ENCODE data around the gene PAWR.
A peak's percentile ranks its signal among the peaks of the same experiment; 100 is the strongest.

The PAWR gene

DNA sequence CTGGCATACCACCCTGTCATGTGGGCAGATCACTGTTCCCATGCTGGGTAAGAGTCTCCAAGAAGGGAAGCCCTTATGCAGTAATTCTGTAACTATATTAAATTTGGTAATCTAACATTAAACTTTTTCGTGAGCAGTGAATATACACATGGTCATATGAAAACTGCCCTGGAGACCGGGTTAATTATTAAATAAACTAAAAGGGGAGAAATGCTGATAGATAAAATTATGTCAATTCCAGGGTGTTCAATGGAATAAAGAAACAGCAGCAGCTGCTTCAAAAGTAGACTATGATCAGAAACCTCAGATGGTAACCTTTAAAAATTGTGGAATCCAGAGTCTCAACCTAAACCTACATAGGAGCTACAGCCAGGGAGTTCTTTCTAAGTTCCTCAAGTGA is 100.0 kb downstream of the PAWR start:
- no peak for DNase-seq

DNA sequence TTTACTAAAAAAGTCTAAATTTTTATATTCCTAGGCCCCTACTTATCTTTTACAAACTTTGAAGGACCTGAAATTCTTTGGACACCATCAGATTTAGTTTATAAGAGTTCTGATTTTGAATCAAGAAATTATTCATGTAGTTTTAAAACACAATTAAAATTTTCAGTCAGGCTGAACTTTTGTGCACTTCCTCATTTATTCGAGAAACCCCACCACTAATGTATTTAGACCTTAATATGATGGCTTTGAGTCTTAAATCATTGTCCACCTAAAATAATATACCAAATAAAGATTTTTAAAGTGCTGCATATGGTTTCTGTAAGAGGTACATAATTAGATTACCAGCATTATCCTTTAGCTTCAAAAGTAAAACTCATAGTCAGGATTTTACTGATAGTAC is 103.4 kb downstream of the PAWR start:
- no peak for DNase-seq
- H4K91ac ChIP-seq (ENCODE audit: low read depth, low read length): no peak overlapping the region
- no peaks in the 10 kb centered on the region for H3K9me3 ChIP-seq (ENCODE audit: insufficient read depth, low read depth, low read length)

More for the DNA sequence above, 100.0 kb downstream of the PAWR start:
- Histone ChIP-seq H3K4me3 (ENCODE audit: low read depth, low read length) (no peak overlapping the region), H3K27me3 (ENCODE audit: insufficient read depth, low read length) (no peaks in the 10 kb centered on the region), H4K12ac (ENCODE audit: low read depth, low read length) (no peak overlapping the region), H3K23ac (ENCODE audit: low read length) (no peak overlapping the region), H3K4ac (ENCODE audit: low read depth, low read length) (no peak overlapping the region), H3K9ac (ENCODE audit: low read length) (no peak overlapping the region), H3K9me3 (ENCODE audit: insufficient read depth, low read depth, low read length) (no peaks in the 10 kb centered on the region), H4K8ac (ENCODE audit: low read depth, low read length) (no peak overlapping the region), H3K4me2 (ENCODE audit: low read length) (no peak overlapping the region), H2AK5ac (ENCODE audit: low read length) (no peak overlapping the region), H3K36me3 (ENCODE audit: control insufficient read depth in 1 of 2, insufficient read depth in 2 of 2, low read length in 2 of 2) (peaks cover 8 to 10% of the 10 kb centered on the region in 2 experiments), H2BK5ac (ENCODE audit: low read depth, low read length, poor library complexity) (no peak overlapping the region), H2BK12ac (ENCODE audit: low read length) (no peak overlapping the region), H2AFZ (ENCODE audit: insufficient read depth, low read length, poor library complexity) (no peak overlapping the region), H2BK120ac (ENCODE audit: insufficient read depth, low read length, poor library complexity) (no peak overlapping the region), H3K4me1 (ENCODE audit: control insufficient read depth in 1 of 2, insufficient read depth in 2 of 2, low read length in 2 of 2) (no peaks in the 10 kb centered on the region), H4K91ac (ENCODE audit: low read depth, low read length) (no peak overlapping the region), H3K27ac (ENCODE audit: low read depth, low read length) (no peak overlapping the region), H3K14ac (ENCODE audit: low read length) (no peak overlapping the region), H3K79me2 (ENCODE audit: control insufficient read depth, insufficient read depth, low read length, poor library complexity) (no peaks in the 10 kb centered on the region), H3K18ac (ENCODE audit: low read length) (no peak overlapping the region), H3K79me1 (ENCODE audit: low read length) (no peaks in the 10 kb centered on the region)
- no CpG with 5 or more reads among the region's 2 CpGs for WGBS (ENCODE audit: extremely low coverage, insufficient coverage, insufficient read length)

DNA sequence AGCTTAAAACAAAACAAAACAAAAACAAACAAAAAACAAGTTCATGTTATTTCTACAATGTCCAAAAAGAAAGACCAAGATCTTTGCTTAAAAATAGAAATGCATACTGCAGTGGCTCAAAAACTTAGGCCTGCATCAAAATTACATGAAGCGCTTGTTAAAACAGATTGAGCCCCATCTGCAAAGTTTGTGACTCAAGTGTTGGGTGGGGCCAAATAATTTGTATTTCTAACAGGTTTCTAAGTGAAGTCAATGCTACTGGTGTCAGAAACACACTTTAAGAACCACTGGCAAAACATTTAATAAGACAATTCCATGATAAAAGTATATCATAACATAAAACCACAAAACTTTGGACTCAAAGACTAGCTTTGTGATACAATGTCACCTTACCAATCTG is 105.6 kb downstream of the PAWR start:
- H3K79me1 ChIP-seq (ENCODE audit: low read length): no peaks in the 10 kb centered on the region
- H2BK120ac ChIP-seq (ENCODE audit: insufficient read depth, low read length, poor library complexity): no peak overlapping the region
- no peak overlapping the region for H4K12ac ChIP-seq (ENCODE audit: low read depth, low read length)
- H3K9me3 ChIP-seq (ENCODE audit: insufficient read depth, low read depth, low read length): no peaks in the 10 kb centered on the region
- no peak overlapping the region for H2BK12ac ChIP-seq (ENCODE audit: low read length)
- H3K4me2 ChIP-seq (ENCODE audit: low read length): no peak overlapping the region
- H3K79me2 ChIP-seq (ENCODE audit: control insufficient read depth, insufficient read depth, low read length, poor library complexity): peaks cover 2% of the 10 kb centered on the region
- H3K27ac ChIP-seq (ENCODE audit: low read depth, low read length): no peak overlapping the region
- H4K91ac ChIP-seq (ENCODE audit: low read depth, low read length): no peak overlapping the region
- WGBS (ENCODE audit: extremely low coverage, insufficient coverage, insufficient read length): no CpG with 5 or more reads among the region's 1 CpG
- peaks cover 9 to 12% of the 10 kb centered on the region in 2 experiments for H3K36me3 ChIP-seq (ENCODE audit: control insufficient read depth in 1 of 2, insufficient read depth in 2 of 2, low read length in 2 of 2)
- no peak overlapping the region for H2BK5ac ChIP-seq (ENCODE audit: low read depth, low read length, poor library complexity)
- no peak overlapping the region for H3K18ac ChIP-seq (ENCODE audit: low read length)
- no peaks in the 10 kb centered on the region for H3K27me3 ChIP-seq (ENCODE audit: insufficient read depth, low read length)
- H3K9ac ChIP-seq (ENCODE audit: low read length): no peak overlapping the region
- DNase-seq: no peak
- no peak overlapping the region for H3K4me3 ChIP-seq (ENCODE audit: low read depth, low read length)
- no peak overlapping the region for H3K14ac ChIP-seq (ENCODE audit: low read length)
- H2AK5ac ChIP-seq (ENCODE audit: low read length): no peak overlapping the region
- H3K4ac ChIP-seq (ENCODE audit: low read depth, low read length): no peak overlapping the region
- no peak overlapping the region for H3K23ac ChIP-seq (ENCODE audit: low read length)
- H3K4me1 ChIP-seq (ENCODE audit: control insufficient read depth in 1 of 2, insufficient read depth in 2 of 2, low read length in 2 of 2): no peaks in the 10 kb centered on the region
- H2AFZ ChIP-seq (ENCODE audit: insufficient read depth, low read length, poor library complexity): no peak overlapping the region
- no peak overlapping the region for H4K8ac ChIP-seq (ENCODE audit: low read depth, low read length)

More for the DNA sequence above, 103.4 kb downstream of the PAWR start:
- Histone ChIP-seq H3K14ac (ENCODE audit: low read length) (no peak overlapping the region), H3K36me3 (ENCODE audit: control insufficient read depth in 1 of 2, insufficient read depth in 2 of 2, low read length in 2 of 2) (peaks cover 7 to 13% of the 10 kb centered on the region in 2 experiments), H2BK5ac (ENCODE audit: low read depth, low read length, poor library complexity) (no peak overlapping the region), H2BK12ac (ENCODE audit: low read length) (no peak overlapping the region), H2AK5ac (ENCODE audit: low read length) (no peak overlapping the region), H3K79me2 (ENCODE audit: control insufficient read depth, insufficient read depth, low read length, poor library complexity) (no peaks in the 10 kb centered on the region), H3K27ac (ENCODE audit: low read depth, low read length) (no peak overlapping the region), H2AFZ (ENCODE audit: insufficient read depth, low read length, poor library complexity) (no peak overlapping the region), H2BK120ac (ENCODE audit: insufficient read depth, low read length, poor library complexity) (no peak overlapping the region), H3K23ac (ENCODE audit: low read length) (no peak overlapping the region), H3K4me1 (ENCODE audit: control insufficient read depth in 1 of 2, insufficient read depth in 2 of 2, low read length in 2 of 2) (no peaks in the 10 kb centered on the region), H3K4ac (ENCODE audit: low read depth, low read length) (no peak overlapping the region), H4K12ac (ENCODE audit: low read depth, low read length) (no peak overlapping the region), H3K9ac (ENCODE audit: low read length) (no peak overlapping the region), H3K4me3 (ENCODE audit: low read depth, low read length) (no peak overlapping the region), H3K4me2 (ENCODE audit: low read length) (no peak overlapping the region), H3K27me3 (ENCODE audit: insufficient read depth, low read length) (no peaks in the 10 kb centered on the region), H4K8ac (ENCODE audit: low read depth, low read length) (no peak overlapping the region), H3K18ac (ENCODE audit: low read length) (no peak overlapping the region), H3K79me1 (ENCODE audit: low read length) (no peaks in the 10 kb centered on the region)
- WGBS (ENCODE audit: extremely low coverage, insufficient coverage, insufficient read length): no CpG with 5 or more reads among the region's 1 CpG

DNA sequence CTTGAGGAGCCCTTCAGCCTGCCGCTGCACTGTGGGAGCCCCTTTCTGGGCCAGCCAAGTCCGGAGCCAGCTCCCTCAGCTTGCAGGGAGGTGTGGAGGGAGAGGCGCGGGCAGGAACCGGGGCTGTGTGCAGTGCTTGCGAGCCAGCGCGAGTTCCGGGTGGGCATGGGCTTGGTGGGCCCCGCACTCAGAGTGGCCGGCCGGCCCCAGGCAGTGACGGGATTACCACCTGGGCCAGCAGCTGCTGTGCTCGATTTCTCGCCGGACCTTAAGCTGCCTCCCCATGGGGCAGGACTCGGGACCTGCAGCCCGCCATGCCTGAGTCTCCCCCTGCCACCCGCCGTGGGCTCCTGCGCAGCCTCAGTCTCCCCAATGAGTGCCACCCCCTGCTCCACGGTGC is 116.9 kb downstream of the PAWR start:
- Histone ChIP-seq H3K4ac (ENCODE audit: low read depth, low read length) (no peak overlapping the region), H3K4me1 (ENCODE audit: control insufficient read depth in 1 of 2, insufficient read depth in 2 of 2, low read length in 2 of 2) (no peaks in the 10 kb centered on the region), H3K79me1 (ENCODE audit: low read length) (no peaks in the 10 kb centered on the region), H3K9ac (ENCODE audit: low read length) (no peak overlapping the region), H2BK5ac (ENCODE audit: low read depth, low read length, poor library complexity) (no peak overlapping the region), H4K91ac (ENCODE audit: low read depth, low read length) (no peak overlapping the region), H2AK5ac (ENCODE audit: low read length) (no peak overlapping the region), H3K36me3 (ENCODE audit: control insufficient read depth in 1 of 2, insufficient read depth in 2 of 2, low read length in 2 of 2) (peaks cover 33 to 41% of the 10 kb centered on the region in 2 experiments), H4K12ac (ENCODE audit: low read depth, low read length) (no peak overlapping the region), H2AFZ (ENCODE audit: insufficient read depth, low read length, poor library complexity) (no peak overlapping the region), H3K18ac (ENCODE audit: low read length) (peak overlapping the region; percentile 46), H3K4me2 (ENCODE audit: low read length) (no peak overlapping the region), H3K14ac (ENCODE audit: low read length) (no peak overlapping the region), H4K8ac (ENCODE audit: low read depth, low read length) (no peak overlapping the region), H3K4me3 (ENCODE audit: low read depth, low read length) (no peak overlapping the region), H2BK12ac (ENCODE audit: low read length) (no peak overlapping the region), H3K27me3 (ENCODE audit: insufficient read depth, low read length) (no peaks in the 10 kb centered on the region), H3K23ac (ENCODE audit: low read length) (no peak overlapping the region), H3K27ac (ENCODE audit: low read depth, low read length) (no peak overlapping the region), H3K9me3 (ENCODE audit: insufficient read depth, low read depth, low read length) (peaks cover 13% of the 10 kb centered on the region), H3K79me2 (ENCODE audit: control insufficient read depth, insufficient read depth, low read length, poor library complexity) (no peaks in the 10 kb centered on the region), H2BK120ac (ENCODE audit: insufficient read depth, low read length, poor library complexity) (no peak overlapping the region)
- no CpG with 5 or more reads among the region's 22 CpGs for WGBS (ENCODE audit: extremely low coverage, insufficient coverage, insufficient read length)
- no peak for DNase-seq

Measured in trophoblast cell (in vitro differentiated cells and primary cell).